Cerebellar nuclear complex (tissue), 1 donor: ENCODE results near the gene PCNX2.

Experiments
- DNase-seq, 2 experiments: peaks; one replicate each; lab custom pipeline; 2025; lab: John Stamatoyannopoulos, UW

The PCNX2 gene

DNA sequence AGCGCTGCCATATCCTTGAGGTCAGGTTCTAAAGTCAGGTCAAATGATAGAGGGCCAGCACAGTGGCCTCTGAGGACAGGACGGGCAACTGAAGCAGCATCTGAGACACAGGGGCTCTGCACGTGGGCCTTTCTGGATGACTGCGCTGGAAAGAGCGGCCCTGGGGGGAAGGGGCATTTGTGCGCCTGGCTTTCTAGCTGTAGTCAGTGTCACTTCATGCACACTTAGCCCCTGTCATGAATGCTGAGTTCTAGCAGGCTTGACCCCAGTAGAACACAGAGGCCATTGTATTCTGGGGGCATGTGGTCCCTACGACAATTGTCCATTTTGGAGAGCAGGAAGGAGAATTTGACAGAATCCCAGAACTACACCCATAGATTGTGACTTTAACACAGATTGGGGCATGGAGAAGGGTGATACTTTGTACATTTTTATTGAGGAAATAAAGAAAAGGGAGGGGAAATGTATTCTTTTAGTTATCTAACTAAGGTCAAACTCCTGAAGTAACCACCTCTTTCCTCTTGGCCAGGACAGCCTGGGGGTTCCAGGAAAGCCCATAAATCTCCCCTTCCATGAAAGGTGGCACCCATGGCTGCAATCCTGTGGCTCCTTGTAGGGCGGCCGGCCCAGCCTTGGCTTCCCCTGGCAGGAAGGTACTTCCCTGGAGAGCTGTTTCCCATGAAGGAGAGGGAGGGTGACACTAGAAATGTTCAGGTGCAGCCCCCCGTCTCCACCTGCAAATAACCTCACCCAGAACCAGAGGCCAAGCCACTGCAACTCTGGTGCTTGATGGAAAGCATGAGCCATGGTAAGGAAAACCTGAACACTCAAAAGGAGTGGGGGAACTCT, 310.7 kb downstream of the PCNX2 start:
- no peak for DNase-seq

DNA sequence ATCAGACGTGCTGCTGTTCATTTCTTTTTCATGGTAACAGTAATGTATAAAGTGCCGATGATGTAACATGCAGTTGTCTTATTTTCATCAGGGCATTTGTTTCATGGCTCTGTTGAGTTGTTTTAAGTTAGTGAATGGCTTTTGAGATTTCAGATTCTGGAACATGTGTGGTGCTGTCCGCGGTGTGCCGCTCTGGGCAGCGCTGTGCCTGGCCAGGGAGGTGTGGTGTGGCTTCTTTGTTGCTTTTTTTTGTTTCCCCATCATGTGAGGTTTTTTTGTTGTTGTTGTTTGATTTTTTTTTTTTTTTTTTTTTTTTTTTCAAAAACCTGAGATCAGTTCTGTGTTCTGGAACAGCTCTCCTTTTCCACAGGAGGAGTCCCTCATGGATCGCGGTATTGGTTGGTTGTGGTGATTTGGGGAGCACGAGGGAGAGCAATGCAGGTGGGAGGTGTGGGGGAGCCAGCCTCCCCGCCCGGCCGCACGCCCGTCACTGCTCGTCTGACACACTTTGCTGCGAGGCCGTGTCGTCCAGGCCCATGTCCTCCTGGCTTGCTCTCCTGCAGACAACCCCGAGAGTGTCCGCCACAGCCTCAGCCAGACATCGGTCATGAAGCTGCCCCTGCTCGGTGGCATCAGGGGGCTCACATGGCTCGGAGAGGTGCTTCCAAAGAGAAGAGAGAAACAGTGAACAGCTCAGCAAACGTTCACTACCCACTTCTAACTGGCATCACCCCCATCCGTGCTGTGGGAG, 311.5 kb downstream of the PCNX2 start:
- DNase-seq, result no peak

DNA sequence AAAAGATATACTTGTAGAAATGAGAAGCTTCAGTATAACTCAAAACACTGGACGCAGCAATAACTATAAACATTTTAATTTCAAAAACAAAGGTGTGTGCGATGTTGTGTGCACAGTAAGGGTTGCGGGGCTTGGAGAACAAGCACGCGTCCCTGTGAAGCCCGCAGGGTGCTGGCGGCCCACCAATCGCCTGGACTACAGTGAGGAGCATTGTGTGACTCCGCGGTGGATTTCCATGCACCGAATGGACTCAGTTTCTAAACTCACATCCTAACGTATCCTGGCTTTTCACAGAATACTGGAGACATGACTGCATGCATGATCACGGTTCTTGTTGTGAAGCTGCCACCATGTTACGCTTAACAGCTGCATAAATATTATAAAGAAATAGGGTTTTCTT, 312.1 kb downstream of the PCNX2 start:
- DNase-seq, result no peak

DNA sequence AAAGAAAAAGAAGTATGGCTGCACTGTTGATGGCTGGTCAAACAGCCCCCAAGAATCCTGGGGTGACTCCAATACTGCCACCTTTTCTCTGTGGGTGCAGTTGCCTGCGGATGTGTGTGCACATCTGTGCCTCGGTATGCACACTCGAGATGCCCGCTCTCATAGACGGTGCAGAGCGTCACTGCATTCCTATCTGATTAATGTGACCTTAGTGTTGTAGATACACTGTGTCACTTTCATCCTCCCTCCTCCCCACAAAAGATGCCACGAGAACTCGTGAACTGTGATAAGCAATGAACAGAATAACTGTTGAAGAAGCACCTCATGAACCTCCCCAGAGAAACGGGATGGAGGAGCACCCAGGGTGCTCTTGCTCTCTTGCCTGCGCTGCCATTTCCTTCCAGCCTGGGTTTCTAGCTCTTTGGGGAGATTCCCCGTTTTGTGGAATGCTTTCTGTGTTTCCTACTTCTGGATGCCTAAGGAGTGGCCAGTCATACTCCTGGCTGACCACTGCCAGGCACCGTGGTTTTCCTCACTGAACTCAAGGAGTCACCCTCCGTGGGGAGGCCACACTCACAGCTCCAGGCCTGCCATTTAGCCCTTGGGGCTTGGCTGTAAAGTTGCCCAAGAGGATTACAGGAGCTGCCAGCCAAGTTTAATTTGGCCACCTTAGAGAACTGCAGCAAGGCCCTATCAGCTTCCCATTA, 313.1 kb downstream of the PCNX2 start:
- DNase-seq, result no peak

DNA sequence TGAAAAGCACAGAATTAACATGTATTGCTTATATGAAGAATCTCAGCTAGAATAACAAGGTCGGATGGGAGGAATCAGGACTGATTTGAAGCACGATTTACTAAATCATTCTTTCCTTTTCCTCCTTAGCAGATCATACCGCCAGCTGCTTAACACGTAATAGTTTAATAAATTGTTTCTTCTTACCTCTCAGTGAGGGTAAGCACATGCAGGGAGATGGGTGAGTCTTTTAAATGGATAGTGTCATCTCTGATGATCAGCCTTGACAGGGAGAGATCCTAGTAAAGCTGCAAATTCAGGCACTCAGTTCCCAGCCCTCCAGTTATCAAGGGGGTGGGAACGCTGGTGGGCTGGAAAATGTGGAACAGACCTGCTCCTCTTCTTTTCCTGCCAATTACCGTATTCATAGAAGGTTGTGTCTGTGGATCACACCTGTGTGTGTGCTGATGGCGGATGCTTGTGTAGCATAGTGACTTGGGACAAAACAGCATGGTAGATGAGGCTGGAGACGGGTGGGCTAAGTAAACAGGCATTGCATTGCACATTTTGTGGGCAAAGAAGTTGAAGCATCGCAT, 314.5 kb downstream of the PCNX2 start:
- DNase-seq, result no peak

DNA sequence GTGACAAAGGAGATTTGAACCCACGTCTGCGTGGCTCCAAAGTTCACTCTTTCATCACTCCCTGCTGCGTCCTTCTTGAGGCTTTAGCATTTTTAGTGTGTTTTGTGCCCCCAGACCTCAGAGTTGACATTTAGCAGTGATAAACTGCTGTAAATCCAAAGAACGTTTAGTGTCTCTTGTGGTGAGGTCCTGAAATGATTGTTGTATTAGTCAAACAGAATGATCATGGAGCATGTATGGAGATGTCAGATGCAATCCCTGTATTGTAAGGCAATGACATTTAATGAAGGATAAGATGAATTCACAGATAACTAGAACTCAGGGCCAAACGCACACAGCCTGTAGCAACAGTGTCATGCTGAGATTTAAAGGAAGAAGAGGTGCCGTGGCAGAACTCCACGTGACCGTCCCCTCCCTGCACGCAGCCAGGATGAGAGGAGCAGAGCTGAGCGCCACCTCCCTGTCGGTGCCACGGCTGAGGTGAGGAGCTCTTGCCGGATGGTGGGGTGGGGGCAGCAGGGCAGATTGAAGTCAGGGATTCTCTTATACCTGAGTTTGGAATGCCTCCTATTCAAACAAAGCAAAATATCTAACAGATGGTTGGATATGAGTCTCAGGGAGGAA, 315.1 kb downstream of the PCNX2 start:
- peak in 1 of 2 experiments; percentile 22 for DNase-seq

DNA sequence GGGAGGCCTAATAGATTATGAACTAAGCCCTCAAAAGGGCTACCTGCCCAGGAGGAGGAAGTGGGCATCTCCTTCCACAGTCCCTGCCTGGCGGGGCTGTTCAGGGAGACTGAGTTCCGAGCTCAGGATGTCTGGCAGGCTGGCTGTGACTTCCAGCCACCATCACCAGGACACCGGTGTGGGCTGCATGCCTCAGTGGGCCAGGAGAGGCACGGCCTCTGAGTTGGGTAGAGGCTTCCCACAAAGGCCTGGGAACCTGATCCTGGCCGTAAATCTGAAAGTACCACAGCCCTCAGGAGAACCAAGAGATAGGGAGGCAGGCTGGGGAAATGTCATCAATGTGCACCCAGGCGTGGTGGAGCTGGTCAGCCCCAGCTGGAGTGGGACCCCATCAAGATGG, 316.0 kb downstream of the PCNX2 start:
- no peak for DNase-seq

DNA sequence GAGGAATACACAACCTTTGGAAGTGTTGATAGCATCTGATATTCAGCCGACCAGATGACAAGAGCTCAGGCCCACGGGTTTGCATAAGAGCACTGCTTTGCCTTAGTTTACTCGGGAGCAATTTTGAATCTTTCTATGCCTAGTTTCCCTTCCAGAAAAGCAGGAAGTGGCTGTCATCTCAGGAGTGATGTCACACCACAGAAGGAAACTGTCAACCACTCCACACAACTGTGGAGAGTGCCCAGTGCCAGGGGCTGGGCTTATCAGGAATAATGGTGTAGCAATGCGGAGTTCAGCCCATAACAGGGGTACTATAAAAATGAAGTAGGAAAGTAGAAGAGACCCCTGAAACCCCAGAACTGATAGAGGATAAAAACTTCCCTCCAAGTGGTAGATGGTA, 316.7 kb downstream of the PCNX2 start:
- no peak for DNase-seq

DNA sequence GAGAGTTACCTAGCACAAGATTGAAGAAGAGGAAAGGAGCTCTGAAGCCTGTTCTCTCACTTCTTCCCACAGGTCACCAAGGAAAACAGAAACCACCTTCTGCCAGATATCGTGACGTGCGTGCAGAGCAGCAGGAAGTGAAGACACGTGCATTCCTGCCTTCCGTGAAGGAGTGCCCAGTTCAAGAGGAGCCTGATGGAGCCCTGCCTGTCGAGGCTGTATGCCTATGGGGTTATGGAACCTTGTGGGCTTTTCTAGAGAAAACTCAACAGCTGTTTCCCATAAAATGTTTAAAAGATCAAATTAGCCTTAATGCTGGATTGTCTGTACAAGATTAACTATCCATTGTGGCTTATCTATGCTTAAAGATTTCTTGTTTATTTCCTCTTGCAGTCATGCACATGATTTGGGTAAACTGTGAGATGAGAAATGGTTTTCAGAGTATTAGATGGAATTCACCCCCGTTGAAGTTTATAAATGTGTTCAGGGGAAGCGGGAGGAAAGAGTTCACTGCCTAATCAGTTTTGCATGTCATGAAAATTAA, 317.4 kb downstream of the PCNX2 start:
- no peak for DNase-seq

DNA sequence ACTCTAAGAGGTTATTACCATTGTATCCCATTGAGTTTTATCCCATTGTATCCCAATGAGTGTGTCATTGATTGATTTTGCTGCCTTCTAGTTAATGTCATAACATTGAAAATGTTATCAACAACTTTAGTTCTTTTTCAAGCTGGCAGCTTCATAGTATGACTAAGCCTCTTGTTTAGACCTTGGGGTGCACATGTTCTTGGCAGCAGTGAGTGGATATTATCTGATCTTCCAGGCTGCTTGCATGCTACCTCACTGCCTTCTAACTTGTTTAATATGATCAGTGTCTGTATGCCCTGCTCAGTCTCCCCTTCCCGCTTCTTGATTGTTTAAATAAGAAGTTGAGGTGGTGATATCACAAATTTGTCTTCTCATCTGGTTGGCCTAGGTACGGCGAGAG, 320.6 kb downstream of the PCNX2 start:
- no peak for DNase-seq

DNA sequence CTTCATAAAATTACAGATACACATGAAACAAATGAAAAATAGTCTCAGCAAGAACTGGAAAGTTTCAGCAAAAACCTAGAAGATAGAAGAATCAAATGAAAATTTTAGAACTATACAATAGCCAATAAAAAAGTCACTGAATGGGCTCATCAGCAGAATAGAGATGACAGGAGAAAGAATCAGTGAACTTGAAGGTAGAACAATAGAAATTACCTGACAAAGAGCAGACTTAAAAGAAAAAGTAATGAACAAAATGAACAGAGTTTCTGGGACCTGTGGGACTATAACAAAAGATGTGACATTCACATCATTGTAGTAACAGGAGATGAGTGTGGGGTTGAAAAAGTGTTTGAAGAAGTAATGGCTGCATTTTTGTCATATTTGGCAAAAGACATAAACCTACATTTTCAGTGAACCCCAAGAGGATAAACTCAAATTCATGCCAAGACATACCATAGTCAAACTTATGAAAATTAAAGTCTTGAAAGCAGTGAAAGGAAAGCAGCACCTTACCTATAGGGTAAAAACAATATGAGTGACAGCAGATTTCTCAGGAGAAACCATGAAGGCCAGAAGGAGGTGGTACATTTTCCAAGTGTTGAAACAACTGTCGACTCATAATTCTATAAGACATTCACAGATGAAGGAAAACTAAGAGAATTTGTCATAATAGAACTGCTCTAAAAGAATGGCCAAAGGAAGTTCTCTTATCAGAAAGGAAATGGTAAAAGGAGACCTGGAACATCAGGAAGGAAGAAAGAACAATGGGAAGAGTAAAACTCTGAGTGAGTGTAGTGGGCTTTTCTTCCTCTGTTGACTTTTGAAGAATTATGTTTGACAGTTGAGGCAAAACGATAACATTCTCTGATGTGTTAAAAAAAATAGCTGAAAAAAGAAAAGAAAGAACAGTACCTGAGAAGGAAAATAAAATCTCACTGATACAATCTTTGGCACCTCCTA, 321.6 kb downstream of the PCNX2 start:
- no peak for DNase-seq

DNA sequence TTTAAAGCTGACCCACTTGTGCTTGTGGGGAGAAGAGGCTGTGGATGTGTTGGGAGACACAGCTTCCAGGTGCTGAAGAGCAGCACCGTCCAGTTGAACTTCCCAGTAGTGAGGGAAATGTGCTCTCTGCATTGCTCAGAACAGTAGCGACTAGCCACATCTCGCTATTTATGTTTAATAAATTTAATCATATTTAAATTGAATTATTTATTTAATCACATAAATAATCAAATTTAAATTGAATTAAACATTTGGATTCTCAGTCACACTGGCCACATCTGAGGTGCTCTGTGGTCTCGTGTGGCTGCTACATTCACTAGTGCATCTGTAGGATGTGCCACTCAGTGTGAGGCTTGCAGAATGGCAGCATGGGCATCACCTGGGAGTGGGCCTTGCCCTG, 325.0 kb downstream of the PCNX2 start:
- no peak for DNase-seq

DNA sequence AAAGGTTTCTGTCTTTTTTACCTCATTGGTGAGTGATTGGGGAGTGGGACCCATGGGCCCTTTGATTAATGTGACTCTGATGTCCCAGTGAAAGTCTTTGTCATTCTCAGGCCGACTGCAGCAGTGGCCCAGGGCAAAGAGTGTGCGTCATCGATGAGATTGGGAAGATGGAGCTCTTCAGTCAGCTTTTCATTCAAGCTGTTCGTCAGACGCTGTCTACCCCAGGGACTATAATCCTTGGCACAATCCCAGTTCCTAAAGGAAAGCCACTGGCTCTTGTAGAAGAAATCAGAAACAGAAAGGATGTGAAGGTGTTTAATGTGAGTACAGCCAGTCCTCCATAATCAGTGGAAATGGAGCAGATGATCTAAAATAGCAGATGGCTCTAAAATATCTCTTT, 325.7 kb downstream of the PCNX2 start:
- no peak for DNase-seq

DNA sequence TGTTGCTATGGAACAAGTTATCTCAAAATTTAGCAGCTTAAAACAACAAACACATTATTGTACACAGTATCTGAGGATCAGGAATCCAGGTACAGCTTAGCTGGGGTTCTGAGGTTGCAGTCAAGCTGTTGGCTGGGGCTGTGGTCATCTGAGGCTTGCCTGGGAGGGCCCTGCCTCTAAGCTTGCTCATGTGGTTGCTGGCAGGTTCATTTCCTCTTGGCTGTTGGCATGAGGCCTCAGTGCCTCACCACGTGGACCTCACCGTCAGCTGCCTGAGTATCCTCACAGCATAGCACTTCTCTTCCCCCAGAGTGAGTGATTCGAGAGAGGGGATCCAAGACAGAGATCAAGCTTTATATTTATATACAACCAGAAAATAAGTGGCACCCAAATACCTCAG, 326.6 kb downstream of the PCNX2 start:
- DNase-seq, result no peak

DNA sequence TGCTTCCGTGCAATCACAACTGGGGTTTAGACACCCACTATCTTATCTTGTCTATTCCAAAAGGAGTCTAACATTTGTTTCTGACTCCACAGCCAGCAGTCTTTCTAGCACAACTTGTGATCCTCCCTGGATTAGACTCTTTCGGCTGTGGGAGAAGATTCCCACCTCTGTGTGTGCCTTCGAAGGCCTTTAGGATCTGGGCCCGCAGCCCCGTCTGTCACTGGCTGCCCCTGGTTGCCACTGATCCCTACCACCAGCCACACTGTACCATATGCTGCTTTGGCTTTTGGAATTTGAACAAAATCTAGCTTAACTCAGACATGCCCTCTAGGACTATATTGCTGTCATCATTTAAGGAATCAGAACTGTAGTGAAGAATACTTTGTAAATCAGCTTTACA, 327.1 kb downstream of the PCNX2 start:
- DNase-seq, result no peak

DNA sequence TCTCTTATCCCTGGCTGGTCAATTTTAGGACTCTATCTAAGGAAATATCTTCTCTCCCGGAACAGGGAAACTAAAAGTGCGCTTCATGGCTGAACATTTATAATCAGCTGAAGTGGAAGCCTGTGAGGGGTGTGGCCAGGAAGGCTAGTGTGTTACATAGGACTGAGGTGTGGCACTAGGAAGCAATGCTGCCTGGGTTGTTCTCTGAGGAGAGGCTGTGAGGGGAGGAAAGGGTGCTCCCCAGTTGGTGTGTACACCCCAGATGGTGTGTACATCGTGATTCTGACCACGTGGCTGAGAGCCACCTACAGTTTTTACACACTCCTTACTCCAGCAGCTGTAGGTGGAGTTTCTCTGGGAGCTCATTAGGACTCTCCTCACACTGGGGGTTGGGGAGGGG, 328.9 kb downstream of the PCNX2 start:
- DNase-seq, result no peak

DNA sequence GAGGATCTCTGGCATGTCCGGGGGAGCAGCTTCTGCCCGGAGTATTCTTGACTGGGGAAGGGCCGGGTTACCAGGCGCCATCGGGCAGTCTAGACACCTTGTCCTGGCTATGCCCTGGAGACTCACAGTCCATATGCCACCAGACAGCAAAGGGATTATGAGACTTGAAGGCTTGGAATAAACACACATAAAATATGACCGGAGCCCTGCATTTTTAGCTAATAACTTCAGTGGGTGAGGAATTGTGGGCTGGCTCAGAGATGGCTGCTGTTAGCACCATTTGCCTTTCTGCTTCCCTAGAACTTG, 329.7 kb downstream of the PCNX2 start:
- no peak for DNase-seq

DNA sequence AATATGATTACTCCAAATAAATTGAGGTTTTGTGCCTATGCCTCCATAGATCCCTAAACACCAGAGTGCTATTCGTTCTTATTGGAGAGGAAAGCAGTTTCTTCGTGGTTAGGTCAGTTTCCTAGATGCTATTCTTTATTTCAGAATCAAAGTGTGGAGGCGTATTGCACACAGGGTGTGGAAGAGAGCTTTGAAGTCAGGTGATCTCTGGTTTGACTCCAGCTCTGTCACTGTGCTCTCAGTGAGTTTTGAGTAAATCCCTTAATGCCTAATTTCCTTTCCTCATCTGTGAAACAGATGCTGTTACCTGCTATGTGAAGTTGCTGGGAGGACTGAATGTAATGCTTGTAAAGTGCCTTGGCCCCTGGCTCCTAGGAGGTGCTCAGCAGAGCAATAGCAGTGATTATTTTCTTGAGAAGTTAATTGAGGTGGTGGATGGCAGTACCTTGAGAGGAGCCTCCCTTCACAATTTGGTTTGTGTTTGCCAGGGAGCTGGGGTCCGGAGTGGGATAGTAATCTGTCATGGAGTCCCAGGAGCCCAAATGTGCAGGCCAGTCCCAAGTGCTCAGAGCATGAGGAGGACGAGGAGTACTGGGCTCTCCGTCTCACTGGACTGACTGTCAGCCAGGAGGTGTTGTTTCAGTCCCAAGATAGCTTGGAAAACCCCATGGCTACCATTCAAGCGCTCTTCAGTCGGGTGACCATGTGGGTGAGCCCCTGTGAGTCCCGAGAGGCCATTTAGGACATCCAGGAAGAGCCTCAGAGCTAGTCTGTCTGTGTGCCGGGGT, 330.2 kb downstream of the PCNX2 start:
- DNase-seq, result no peak

DNA sequence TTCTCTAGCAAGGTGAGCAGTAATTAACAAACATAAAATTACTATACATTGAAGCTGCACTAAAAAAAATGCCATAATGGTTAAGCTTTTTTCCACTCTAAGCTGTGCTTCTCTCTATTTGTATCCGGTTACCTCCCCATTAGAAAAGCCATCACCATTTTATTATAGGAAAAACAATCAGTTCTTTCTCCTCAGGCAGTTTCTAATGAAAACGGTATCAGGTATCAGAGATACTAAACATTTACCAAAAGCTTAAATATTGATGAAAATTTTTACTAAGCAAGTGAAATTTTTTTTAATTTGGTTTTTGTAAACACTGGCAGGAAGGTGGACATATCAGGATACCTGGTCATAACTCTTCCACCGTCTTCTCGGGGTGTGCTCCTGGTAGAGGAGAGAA, 330.9 kb downstream of the PCNX2 start:
- DNase-seq, result no peak
